Embryonic facial prominence (tissue), 1 donor: Measurements from ENCODE around the gene LRRC4C.

Experiments
- DNase-seq: peaks from one replicate; pipeline ENCODE4 v3.0.0-alpha.2; 2016; ENCODE audit errors: extremely low spot score

LRRC4C gene

GRCh38 chr11:41414771-41415440, 44.5 kb downstream of the LRRC4C start:
- DNase-seq = no peak

- no peak for DNase-seq
Measured at GRCh38 chr11:41413843-41414242, 45.6 kb downstream of the LRRC4C start.

GRCh38 chr11:41405812-41406211, 53.6 kb downstream of the LRRC4C start:
- DNase-seq = no peak

GRCh38 chr11:41404109-41404508, 55.3 kb downstream of the LRRC4C start:
- DNase-seq = no peak

GRCh38 chr11:41403458-41403857, 56.0 kb downstream of the LRRC4C start:
- DNase-seq = no peak

- no peak for DNase-seq
Measured at GRCh38 chr11:41400819-41401382, 58.6 kb downstream of the LRRC4C start.

- DNase-seq = no peak
Measured at GRCh38 chr11:41400124-41400523, 59.3 kb downstream of the LRRC4C start.

GRCh38 chr11:41399323-41399722, 60.1 kb downstream of the LRRC4C start:
- DNase-seq = no peak

GRCh38 chr11:41398175-41398574, 61.3 kb downstream of the LRRC4C start:
- no peak for DNase-seq

GRCh38 chr11:41394521-41395195, 64.8 kb downstream of the LRRC4C start:
- no peak for DNase-seq

- no peak for DNase-seq
Measured at GRCh38 chr11:41392596-41392995, 66.9 kb downstream of the LRRC4C start.

- DNase-seq = no peak
Measured at GRCh38 chr11:41389623-41390130, 69.8 kb downstream of the LRRC4C start.

- no peak for DNase-seq
Measured at GRCh38 chr11:41384329-41384728, 75.1 kb downstream of the LRRC4C start.

- no peak for DNase-seq
Measured at GRCh38 chr11:41383768-41384167, 75.7 kb downstream of the LRRC4C start.

- DNase-seq = no peak
Measured at GRCh38 chr11:41382927-41383326, 76.5 kb downstream of the LRRC4C start.

GRCh38 chr11:41379084-41379483, 80.4 kb downstream of the LRRC4C start:
- DNase-seq = peak; percentile 34

- no peak for DNase-seq
Measured at GRCh38 chr11:41377709-41378394, 81.6 kb downstream of the LRRC4C start.

GRCh38 chr11:41351825-41352224, 107.6 kb downstream of the LRRC4C start:
- no peak for DNase-seq

GRCh38 chr11:41346042-41346441, 113.4 kb downstream of the LRRC4C start:
- no peak for DNase-seq

GRCh38 chr11:41334007-41334933, 125.2 kb downstream of the LRRC4C start:
- no peak for DNase-seq

GRCh38 chr11:41333357-41333756, 126.1 kb downstream of the LRRC4C start:
- no peak for DNase-seq
